Activated CD4-positive, alpha-beta T cell treated with anti-CD3 and anti-CD28 coated beads, Interleukin-2, amount 50 U/mL, for 1 hour (primary cell): ENCODE results near the gene C1orf74.
"Not testable (repeated sequence)": the region's sequence is repeated elsewhere in the genome, so short reads cannot be mapped to it uniquely, and the experiment has no call there.

Experiments
- DNase-seq: peaks from one replicate; pipeline ENCODE4 v3.0.0-alpha.2; 2020

C1orf74 gene

DNA sequence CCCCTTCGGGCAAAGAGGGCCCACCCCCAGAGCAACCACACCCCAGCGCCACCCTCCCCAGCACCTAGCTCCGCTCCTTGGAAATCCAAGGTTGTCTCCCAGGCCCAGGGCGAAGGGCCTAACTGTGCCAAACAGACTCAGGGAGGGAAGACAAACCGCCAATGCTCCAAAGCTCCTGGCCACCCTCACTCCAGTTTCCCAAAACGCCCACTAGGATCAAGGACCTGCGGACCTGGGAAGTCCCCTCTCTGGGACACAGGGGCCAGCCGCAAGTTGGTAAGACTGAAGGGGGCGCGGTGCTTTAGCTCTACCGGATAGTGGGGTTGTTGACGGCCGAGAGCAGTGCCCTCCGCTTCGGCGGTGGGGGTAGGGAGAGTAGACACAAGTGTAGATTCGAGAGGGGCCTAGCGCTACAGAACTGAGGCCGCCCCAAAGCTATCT is 21.0 kb upstream of the C1orf74 start:
- DNase-seq = no peak

DNA sequence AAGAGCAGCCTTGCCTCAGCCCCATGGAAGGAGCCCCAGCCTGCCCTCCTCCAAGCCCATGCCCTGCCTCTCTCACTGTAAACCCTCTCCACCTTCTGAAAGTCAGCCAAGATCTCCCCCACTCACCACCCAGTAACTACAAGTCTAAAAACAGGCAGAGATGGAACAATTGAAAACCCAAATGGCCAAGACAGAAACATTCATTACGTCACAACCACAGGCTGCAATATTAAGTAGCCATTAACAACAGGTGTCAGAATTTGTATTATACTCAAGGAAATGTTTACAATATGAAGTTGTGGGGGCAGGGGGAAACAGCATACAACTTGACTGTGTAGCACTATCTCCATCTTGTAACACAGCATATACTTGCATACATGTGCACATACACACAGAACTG is 19.2 kb upstream of the C1orf74 start:
- DNase-seq = no peak

DNA sequence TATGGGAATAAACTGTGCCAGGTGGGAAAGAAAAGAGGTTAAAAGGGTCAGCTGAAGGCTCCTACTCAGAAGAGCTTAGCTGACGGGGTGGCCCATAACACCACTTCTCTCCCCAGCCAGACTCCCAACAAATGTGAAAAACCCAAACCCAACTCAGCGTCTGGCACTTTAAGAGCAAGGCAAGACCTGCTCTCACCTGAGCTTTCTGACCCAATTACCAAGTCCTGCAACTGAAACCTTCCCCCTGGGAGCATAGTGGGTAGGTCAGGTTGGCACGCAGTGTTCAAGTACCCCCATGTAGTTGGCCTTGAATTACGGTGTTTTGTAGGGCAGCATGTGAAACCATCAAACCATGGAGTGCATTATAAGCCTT is 18.4 kb upstream of the C1orf74 start:
- no peak for DNase-seq

DNA sequence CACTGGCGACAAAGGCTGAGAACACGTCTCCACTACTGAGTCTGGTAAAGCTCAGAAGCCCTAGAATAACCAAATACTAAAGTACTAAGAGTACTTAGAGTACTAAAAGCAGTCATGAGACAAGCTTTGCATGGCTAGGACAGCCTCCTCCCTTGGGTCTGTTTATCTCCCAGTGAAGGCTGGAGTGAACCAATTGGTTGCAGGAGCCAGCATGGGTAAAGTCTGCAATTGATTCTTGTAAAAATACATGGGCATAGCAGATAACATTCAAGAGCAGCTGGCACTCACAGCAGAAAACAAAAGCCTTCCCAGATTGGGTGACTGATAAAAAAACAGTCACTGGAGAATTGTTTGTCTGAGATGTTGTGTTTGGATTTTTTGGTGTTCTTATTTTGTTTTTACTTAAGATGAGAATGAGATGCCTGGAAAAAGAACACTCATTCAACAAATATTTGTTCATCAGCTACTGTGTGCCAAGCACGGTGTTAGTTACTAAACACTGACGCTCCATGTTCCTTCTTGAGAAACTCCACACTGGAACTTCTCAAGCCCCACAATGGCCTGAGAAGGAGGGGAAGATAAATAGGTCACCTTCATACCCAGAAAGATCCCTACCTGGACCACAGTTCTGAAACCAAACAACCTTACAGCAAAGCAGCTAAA is 17.9 kb upstream of the C1orf74 start:
- no peak for DNase-seq

DNA sequence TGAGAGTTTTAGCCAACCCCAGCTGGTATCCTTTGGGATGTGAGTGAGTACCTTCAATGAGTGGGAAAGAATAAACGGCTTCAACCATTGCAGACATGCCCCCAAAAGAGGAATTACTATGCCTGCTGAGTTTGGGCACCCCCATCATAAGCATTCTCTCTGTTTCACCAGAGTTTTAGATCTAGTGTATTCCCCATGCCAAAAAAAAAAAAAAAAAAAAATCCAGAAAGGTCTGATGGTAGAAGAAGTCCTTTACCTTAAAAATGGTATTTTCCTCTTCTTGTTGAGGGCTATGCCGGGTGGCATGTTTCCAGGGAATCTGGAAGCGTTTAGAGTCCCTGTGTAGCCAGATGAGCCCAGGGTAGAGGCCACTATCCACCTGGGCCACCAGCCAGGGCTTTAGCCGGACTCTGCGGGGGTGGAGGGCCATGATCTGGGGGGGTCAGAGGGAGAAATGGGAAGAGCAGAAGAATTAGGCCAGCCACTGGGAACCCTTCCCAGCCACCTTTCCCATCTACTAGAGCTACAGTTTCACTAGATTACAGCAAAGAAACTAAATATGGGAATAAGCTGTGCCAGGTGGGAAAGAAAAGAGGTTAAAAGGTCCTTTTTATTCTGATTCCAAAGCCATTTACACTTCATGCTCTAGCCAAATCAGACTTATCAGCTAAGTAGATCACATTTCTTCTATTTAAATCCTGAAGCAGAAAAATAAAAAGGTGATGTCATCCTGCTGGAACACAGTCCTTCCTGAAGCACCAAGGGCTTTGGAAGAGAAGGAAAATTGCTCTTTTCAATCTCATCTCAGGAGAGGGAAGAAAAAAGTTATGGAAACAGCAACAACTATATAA is 16.9 kb upstream of the C1orf74 start:
- no peak for DNase-seq

DNA sequence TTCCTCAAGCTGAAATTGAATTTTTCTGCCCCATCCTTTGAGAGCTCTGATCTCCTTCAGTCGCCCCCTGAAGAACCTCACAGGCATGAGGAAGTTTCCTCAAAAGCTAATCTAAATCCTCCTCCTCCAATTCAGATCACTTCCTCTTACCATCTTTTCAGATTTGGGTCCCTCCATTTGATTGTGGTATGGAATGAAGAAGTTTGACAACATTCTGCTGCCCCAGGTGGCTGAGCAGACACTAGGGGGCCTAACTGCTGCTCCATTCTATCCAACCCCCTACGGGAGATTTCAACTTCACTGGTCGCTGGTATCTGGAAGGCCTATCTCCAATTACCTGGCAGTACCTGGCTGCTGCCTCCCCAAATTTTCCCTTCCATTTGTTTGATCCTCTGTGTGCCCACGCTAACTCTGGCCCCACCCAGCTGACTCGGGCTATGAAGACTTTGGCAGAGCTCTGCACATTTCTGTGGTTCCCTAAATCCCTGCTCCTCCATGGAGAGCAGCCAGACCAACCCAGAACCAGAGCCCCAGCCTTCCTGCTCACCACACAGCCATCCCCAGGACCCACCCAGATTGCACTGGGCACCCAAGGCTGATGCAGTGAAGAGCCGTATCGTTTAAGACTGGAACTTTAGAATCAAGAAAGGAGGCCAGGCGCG is 13.8 kb upstream of the C1orf74 start:
- no peak for DNase-seq

DNA sequence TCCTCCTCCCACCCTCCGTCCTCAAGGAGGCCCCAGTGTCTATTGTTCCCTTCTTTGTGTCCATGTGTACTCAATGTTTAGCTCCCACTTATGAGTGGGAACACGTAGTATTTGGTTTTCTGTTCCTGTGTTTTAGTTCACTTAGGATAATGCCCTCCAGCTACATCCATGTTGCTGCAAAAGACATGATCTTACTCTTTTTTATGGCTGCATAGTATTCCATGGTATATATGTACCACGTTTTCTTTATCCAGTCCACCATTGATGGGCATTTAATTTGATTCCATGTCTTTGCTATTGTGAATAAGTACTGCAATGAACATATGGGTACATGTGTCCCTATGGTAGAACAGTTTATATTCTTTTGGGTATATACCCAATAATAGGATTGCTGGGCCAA is 9.4 kb upstream of the C1orf74 start:
- not testable (repeated sequence) for DNase-seq

DNA sequence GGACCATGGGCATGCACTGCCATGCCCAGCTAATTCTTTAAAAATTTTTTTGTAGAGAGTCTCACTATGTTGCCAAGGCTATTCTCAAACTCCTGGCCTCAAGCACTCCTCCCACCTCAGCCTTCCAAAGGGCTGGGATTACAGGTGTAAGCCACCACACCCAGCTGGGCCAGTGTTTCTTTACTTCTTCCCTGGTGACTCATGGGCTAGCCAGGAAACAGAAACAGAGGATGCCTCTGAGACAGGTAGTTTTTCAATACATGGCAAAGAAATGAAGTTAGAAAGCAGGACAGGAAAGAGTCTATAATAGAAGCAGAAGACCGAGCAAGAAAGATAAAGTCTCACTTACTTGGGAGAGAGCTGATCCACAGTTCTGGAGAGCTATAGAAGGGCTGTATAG is 7.6 kb upstream of the C1orf74 start:
- DNase-seq = no peak

DNA sequence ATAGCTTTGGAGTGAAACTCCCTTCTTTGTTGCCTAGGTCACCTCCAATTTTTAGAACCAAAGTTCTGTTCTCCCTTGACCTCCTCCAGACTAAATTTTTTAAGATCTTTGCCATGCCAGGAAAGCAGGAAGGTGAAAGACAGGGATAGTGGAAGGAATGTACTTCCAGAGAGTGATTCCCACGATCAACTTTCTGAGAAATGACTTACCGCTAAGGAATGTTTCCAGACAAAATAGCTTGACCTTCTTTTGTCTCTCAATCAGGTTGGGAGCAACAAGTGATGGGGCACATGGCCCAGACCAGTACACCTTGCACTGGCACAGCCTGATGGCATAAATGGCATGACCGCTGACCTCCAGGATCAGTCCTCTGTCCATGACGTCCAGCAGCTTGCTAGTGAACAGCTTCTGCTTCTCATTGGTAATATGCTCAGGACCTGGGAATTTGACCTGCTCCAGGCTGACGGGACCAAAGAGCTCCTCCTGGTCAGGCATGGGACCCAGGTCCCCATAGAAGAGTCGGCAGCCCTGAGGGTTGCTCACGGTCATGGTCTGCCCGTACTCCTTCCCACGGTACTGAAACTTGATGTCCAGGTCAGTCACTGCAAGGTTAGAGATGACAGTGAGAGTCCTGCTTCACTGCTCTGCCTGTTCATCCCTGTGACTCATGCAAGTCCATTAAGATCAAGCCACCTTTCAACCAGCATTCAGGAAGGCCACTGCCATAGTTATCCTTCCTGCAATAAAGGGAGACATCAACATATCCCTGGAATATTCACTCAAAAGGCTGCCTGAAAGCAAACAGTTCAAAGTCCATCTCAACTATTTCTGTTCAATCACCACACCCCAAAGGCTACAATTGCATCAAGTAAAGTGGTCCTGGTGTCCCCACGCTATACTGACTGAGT is 6.2 kb upstream of the C1orf74 start:
- DNase-seq = no peak

DNA sequence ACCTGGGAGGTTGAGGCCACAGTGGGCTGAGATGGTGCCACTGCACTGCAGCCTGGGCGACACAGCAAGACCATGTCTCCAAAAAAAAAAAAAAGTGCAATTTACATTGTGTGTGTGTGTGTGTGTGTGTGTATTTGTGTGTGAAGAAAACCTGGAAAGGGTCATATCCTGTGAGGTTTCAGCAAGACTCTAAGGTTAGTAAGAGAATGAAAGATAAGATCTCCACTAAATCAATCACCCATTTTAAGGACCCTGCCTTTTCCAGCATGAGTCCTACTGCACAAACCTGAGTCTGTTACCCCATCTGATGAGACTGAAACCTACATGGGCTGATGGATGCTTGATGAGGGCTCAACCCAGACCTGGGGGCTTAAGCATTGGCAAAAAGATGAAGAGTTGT is 4.9 kb upstream of the C1orf74 start:
- DNase-seq = no peak

DNA sequence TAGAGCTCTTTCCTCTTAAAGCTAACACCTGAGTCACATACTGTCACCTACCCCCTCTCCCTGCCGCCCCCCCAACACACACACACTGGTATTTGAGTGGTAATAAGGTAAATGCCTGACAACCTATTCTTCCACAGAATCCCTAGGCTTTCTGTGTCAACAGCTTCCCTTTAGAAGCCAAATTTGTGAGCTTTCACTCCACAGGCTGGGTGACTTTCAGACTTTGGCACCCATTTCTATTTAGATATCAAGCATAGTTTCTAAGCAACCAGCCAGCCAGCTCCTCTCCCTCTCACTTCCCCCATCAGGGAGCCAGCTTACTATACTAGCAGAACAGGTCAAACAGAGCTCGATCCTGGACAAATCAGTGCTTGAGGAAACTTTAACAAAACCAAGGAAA is 3.2 kb upstream of the C1orf74 start:
- DNase-seq = no peak

DNA sequence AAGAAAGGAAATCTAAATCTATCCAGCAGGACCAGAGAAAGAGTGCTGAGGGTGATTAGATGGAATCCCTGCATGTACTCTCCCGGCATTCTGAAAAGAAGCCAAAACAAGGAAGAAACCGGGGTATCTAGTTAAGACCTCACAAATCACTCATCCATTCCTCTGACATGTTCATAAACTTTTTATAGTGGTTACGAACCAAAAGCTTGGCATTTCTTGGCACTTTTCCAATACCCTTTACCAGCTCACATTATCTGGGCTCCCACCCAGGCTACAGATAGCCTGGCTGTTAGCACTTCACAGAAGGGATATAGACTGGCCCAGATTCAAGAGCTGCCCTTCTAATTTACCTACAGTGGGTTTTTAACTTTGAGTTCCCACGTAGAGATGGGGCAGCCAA is 1.8 kb upstream of the C1orf74 start:
- no peak for DNase-seq

DNA sequence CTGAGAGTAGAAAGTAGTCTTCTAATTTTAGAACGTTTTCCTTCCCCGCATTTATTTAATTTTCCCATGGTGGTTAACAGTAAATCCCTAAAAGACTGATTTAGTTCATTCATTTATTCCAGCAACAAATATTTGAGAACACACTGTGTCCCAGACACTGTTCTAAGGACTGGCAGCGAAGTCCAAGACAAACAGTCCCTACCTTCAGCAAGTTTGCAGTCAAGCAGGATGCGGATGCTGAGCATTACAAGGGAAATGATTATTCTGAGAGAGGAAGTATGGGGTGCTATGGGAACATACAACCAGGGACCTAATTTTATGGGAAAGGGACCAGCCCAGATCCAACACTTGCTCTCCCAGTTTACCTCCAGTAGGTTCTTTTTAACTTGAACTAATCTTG is 1.2 kb upstream of the C1orf74 start:
- DNase-seq = no peak

DNA sequence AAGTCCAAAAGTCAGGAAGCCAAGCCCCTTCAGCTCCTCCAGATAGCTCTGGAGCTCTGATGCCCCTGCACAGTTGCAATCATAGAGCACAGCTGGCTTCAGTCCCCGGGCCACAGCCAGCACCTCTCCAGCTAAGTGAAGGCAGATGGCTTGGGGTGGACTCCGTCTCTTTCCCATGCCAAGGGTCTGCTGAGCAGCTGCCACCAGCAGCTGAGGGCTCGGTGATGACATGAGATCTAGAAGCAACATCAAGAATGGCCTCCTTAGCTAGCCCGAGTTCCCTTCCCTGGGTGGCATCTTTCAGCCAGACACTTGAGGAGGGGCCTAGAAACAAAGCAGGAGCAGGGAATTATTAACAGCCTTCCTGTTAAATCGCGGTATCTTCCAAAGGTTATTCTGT is 973 bp downstream of the C1orf74 start:
- DNase-seq = no peak

DNA sequence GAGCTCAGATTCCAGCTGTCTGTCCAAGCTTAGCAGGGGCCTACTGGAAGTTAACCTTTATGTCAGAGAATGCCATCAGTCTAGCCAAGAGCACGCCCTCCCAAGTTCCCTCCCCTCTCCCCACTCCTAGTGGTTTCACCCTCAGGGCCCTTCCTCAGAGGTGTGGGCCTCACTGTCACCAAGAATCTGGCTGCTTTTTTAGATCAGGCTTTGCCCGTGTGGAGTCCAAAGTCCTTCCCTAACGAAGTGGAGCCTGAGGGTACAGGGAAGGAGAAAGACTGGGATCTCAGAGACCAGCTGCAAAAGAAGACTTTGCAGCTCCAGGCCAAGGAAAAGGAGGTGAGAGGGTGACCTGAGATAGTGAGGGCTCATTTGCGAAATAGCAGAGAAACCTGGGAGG is 4.1 kb downstream of the C1orf74 start:
- no peak for DNase-seq

DNA sequence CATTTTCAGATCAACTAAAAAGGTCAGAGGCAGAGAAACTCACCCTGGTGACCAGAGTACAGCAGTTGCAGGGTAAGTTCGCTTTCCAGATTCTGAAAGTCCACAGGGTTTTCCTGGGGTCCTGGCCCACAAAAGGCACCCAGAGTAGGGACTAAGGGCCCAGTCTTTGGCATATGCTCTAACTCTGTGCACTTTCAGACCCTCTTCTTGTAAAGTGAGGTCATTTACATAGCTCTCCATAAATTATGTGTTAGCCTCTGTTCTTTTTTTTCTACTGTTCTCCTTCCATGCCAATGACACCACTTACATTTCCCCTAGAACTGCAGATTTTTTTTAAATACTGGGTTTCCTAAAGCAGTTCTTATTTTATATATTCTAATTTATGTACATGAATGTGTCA is 6.3 kb downstream of the C1orf74 start:
- no peak for DNase-seq

DNA sequence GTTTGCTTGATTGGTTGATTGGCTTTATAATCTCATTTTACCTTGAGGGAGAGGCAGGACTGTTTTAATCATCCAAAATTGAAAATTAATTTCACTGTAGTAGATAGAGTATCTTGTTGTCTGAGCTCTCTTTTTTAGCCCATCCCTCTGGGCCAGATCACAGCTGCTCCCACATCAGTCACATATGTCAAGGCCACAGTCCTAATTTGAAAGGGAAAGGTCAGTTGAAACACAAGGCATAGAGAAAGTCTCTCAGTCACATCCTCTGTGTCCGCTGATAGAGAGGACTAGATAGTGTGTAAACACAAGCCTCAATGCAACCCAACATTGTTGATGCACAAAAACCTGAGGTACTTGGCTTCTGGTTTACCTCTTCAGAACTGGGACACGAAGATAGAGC is 6.8 kb downstream of the C1orf74 start:
- DNase-seq = no peak

DNA sequence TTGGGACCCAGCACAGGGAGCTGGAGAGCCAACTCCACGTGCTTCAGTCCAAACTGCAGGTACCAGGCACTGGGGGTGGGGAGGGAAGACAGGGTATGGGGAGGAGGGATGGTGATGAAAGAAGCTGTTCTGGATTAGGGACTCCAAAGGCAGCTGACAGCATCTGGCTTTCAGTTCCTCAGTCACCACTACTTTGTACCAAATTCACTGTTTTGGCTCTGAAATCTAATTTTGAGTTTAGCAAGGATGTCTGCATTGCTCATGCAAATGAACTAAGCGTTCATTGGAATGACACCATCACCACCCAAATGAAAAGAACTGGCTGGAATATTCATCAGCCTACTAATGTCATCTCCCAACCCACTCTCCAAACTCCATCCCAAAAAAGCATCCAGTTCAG is 8.7 kb downstream of the C1orf74 start:
- DNase-seq = no peak

DNA sequence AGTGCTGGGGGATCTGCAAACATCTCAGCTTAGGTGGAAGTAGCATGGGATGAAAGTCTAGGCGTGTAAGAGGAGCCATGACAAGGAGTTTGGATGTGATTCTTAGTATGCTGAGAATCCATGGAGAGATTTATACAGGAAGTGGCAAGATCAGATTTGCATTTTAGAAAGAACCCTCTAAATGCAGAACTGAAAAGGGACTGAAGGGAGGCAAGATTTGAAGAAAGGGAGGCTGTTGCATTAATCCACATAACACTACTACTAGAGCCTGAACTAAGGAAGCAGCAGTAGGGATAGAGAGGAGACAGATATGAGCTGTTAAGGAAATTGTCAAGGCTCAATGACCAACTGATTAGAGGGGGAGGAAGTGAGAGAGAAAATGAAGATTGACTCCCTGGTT is 9.8 kb downstream of the C1orf74 start:
- no peak for DNase-seq

DNA sequence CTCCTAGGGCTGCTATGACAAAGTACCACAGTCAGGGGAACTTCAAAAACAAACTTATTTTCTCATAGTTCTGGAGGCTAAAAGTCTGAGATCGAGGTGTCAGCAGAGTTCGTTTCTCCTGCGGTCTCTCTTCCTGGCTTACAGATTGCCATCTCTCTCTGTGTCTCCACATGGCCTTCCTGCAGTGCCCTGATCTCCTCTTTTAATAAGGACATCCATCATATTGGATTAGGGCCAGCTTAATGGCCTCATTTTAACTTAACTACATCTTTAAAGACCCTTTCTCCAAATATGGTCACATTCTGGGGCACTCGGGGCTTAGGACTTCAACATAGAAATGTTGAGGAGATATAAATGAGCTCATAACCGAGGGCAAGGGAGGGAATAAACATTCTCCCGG is 12.2 kb downstream of the C1orf74 start:
- no peak for DNase-seq

DNA sequence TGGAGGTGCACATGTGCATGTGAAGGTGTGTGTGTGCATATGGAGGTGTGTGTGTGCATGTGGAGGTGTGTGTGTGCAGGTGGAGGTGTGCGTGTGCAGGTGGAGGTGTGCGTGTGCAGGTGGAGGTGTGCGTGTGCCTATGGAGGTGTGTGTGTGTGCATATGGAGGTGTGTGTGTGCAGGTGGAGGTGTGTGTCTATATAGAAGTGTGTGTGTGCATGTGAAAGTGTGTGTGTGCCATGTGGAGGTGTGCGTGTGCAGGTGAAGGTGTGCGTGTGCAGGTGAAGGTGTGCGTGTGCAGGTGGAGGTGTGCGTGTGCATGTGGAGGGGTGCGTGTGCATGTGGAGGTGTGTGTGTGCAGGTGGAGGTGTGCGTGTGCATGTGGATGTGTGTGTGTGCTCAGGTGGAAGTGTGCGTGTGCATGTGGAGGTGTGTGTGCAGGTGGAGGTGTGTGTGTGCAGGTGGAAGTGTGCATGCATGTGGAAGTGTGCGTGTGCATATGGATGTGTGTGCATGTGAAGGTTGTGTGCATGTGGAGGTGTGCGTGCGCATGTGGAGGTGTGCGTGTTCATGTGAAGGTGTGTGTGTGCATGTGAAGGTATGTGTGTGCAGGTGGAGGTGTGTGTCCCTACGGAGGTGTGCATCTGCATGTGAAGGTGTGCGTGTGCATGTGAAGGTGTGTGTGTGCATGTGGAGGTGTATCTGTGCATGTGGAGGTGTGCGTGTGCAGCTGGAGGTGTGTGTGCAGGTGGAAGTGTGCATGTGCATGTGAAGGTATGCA is 13.5 kb downstream of the C1orf74 start:
- DNase-seq = no peak

DNA sequence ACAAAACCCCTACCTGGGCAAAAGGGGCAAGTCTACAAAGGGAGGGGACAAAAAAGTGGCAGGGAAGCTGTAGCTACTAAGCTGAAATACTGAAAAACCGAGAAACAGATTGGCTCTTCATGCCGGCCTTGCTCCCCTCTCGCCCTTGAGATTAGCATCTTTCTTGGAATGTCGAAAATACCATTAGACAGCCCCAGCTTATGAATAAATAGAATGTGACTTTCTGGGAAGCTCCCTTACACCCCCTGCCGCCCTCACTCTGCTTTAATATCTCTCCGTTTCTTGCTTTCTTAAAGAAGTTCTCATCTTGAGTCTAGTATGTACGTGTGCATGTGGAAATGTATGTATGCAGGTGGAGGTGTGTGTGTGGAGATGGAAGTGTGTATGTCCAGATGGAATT is 14.4 kb downstream of the C1orf74 start:
- DNase-seq = no peak
